GM19328 (cell line): ENCODE measurements around the gene ZNF605.
"Not testable (repeated sequence)": the region's sequence is repeated elsewhere in the genome, so short reads cannot be mapped to it uniquely, and the experiment has no call there.

ENCODE experiments used
- ATAC-seq: cut with Tn5 transposase; IDR thresholded peaks from one replicate; pipeline ENCODE4 v1.9.1; 2021; ENCODE audit warnings: mild to moderate bottlenecking, moderate library complexity; ENCODE audit not compliant: unreplicated experiment

ZNF605 gene

GRCh38 chr12:132956011-132956788 is at the start of gene ZNF605:
TSS of gene ZNF605 (minus strand) at chr12:132956306. CDS start at chr12:132945635, 10,671 bp downstream.
- peak; percentile 88 for ATAC-seq

- no peak for ATAC-seq
Measured at GRCh38 chr12:132998741-132999140, 42.6 kb upstream of the ZNF605 start.

- ATAC-seq: no peak
Measured at GRCh38 chr12:132986885-132987225, 30.7 kb upstream of the ZNF605 start.

GRCh38 chr12:132986001-132986884 is 30.1 kb upstream of the ZNF605 start, which contains the start of gene ZNF26:
TSS of gene ZNF26 (plus strand) at chr12:132986367. CDS start at chr12:132986841, 474 bp downstream.
- peak; percentile 97 for ATAC-seq

GRCh38 chr12:132976870-132977269 is 20.8 kb upstream of the ZNF605 start:
- ATAC-seq: not testable (repeated sequence)

GRCh38 chr12:132972374-132972773 is 16.3 kb upstream of the ZNF605 start:
- no peak for ATAC-seq

GRCh38 chr12:132967736-132968135 is 11.6 kb upstream of the ZNF605 start:
- ATAC-seq: no peak

GRCh38 chr12:132966676-132967415 is 10.7 kb upstream of the ZNF605 start:
- ATAC-seq: no peak

GRCh38 chr12:132965796-132966195 is 9.7 kb upstream of the ZNF605 start:
- ATAC-seq: no peak

- not testable (repeated sequence) for ATAC-seq
Measured at GRCh38 chr12:132963947-132964346, 7.8 kb upstream of the ZNF605 start.

GRCh38 chr12:132961790-132962189 is 5.7 kb upstream of the ZNF605 start:
- not testable (repeated sequence) for ATAC-seq

- ATAC-seq: peak; percentile 15
Measured at GRCh38 chr12:132955094-132956010, 754 bp downstream of the ZNF605 start.

GRCh38 chr12:132954471-132955048 is 1.5 kb downstream of the ZNF605 start:
- no peak for ATAC-seq

GRCh38 chr12:132953771-132954170 is 2.3 kb downstream of the ZNF605 start:
- ATAC-seq: no peak

- no peak for ATAC-seq
Measured at GRCh38 chr12:132953163-132953425, 3.0 kb downstream of the ZNF605 start.

- ATAC-seq: no peak
Measured at GRCh38 chr12:132952371-132953162, 3.5 kb downstream of the ZNF605 start.

- no peak for ATAC-seq
Measured at GRCh38 chr12:132951649-132952048, 4.5 kb downstream of the ZNF605 start.

GRCh38 chr12:132950844-132951535 is 5.1 kb downstream of the ZNF605 start:
- ATAC-seq: no peak
